ENCODE data around the gene MAP4K1.

MAP4K1 gene

GRCh38 chr19:38650172-38650775 is 32.5 kb upstream of the MAP4K1 start:
- TF ChIP-seq, protein P1, sequence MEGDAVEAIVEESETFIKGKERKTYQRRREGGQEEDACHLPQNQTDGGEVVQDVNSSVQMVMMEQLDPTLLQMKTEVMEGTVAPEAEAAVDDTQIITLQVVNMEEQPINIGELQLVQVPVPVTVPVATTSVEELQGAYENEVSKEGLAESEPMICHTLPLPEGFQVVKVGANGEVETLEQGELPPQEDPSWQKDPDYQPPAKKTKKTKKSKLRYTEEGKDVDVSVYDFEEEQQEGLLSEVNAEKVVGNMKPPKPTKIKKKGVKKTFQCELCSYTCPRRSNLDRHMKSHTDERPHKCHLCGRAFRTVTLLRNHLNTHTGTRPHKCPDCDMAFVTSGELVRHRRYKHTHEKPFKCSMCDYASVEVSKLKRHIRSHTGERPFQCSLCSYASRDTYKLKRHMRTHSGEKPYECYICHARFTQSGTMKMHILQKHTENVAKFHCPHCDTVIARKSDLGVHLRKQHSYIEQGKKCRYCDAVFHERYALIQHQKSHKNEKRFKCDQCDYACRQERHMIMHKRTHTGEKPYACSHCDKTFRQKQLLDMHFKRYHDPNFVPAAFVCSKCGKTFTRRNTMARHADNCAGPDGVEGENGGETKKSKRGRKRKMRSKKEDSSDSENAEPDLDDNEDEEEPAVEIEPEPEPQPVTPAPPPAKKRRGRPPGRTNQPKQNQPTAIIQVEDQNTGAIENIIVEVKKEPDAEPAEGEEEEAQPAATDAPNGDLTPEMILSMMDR (IDR thresholded peaks at IDR 0.05; ENCODE audit: low read depth, low read length): no peak
- peak overlapping the region; percentile 82 for H3K4me3 ChIP-seq (ENCODE audit: low read depth, low read length)

DNA sequence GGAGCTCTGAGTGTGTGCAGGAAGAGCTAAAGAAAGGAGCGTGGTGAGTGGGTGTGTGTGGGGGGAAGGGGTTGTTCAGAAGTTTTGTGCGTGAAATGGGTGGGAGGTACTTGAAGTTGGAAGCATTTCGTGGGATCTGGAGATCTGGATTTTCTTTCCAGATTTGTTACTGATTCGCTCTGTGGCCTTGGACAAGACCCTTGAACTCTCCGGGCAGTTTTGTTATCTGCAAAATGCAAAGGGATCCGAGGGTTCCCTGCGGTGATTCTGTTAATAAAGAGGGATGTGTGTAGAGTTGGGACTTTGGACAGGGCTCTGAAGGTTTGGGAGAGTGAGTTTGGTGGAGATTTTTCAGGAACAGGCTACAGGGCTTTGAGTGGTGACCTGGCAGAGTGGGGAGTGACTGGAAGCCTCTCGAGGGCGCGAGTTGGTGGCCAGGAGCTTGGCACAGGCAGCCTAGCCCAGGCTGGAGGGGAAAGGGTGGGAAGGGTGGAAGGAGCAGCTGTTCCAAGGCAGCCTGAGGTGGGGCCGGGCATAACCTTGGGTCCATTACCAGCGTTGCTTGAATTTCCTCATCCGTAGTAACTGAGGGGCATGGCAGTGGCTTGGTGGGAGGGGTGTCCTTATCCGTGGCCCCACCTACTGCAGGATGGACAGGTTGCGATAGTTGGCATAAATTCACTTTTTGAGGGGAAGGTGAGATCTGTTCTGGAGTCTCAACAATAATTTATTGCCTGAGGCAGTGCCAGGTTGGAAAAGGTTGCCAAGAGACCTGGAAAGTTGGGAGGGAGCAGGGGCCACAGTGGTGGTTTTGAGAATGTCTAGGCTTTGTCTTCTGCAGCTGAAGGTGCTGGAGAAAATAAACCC is 31.8 kb upstream of the MAP4K1 start:
- peak overlapping the region; percentile 82 for H3K4me3 ChIP-seq (ENCODE audit: low read depth, low read length)
- TF ChIP-seq, protein P1 (IDR thresholded peaks at IDR 0.05; ENCODE audit: low read depth, low read length): no peak

GRCh38 chr19:38648769-38649304 is 31.1 kb upstream of the MAP4K1 start:
- TF ChIP-seq, protein P1 (IDR thresholded peaks at IDR 0.05; ENCODE audit: low read depth, low read length): no peak

DNA sequence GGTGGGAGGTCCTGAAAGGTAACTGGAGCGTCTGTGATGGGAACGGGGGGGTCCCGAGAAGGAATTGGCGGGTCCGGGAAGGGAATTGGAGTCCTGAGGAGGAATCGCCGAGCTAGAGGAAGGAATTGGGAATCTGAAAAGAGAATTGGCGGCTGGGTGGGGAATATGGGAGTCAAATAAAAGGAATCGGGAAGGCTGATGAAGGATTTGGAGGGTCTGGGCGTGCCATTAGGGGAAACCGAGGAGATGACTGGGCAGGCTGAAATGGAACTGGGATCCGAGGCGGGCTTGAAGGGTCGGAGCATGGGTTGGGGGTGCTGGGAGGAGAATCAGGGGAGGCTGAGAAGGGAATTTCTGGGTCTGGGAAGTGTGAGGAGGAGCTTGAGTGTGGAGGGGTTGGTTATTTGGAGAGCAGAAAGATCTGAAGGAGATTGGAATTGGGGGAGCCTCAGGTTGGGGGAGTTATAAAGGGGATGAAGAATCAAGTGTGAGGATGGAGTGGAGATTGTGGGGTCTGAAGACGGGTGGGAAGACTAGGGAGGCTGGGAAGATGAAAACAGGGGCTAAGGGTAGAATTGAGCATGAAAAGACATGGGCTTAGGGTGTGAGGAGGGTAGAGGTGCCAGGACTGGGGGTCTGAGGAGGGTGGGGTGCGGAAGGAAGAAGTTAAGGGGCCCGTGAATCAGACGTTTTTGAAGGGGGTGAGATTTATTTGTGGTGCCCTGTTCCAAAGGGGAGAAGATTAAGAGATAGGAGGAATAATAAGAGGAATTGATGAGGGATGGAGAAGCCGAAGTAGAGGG is 30.4 kb upstream of the MAP4K1 start:
- H3K4me3 ChIP-seq (ENCODE audit: low read depth, low read length): peak overlapping the region; percentile 82
- TF ChIP-seq, protein P1 (IDR thresholded peaks at IDR 0.05; ENCODE audit: low read depth, low read length): no peak

More at GRCh38 chr19:38648769-38649304, 31.1 kb upstream of the MAP4K1 start:
- H3K4me3 ChIP-seq (ENCODE audit: low read depth, low read length): peak overlapping the region; percentile 82

DNA sequence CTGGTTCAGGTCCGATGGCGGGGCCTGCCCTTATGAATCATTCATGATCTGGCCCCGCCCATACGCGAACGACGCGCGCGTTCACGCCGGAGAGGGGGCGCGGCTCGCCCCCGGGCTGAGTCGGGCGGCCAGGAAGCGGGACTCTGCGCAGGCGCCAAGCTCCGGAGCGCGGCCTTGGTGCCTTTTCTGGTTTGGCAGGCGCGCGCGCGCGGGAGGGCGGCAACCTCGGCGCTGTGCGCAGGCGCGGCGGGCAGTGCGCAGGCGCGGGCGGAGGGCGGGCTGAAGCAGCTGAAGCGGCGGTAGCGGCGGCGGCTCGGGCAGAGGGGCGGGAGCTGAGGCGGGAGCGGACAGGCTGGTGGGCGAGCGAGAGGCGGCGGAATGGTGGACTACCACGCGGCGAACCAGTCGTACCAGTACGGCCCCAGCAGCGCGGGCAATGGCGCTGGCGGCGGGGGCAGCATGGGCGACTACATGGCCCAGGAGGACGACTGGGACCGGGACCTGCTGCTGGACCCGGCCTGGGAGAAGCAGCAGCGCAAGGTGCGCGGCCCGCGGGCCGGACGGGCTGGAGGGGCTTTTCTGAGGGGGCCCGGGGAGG is 29.7 kb upstream of the MAP4K1 start, which contains the start of gene ACTN4:
Gene ACTN4, plus strand, starts transcription at position 282 of the 598 bp plus-strand sequence. Its CDS starts 97 bp downstream, at position 379.
- peak within 1 kb of the TSS; percentile 82 for H3K4me3 ChIP-seq (ENCODE audit: low read depth, low read length)
- TF ChIP-seq, protein P1 (IDR thresholded peaks at IDR 0.05; ENCODE audit: low read depth, low read length): no peak

DNA sequence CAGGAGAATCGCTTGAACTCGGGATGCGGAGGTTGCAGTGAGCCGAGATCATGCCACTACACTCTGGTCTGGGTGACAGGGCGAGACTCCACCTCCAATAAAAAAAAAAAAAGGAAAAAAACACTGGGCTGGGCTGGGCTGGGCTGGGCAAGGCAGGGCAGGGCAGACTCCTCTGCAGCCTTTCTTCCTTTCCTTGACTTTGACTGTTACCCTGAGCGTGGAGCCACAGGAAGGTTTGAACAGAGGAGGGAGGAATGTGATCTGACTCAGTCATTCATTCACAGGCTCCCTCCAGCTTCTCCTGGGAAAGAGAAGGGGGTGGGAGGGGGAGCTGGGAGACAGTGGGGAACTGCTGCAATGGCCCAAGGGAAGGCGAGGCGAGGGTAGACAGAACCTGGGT is 27.0 kb upstream of the MAP4K1 start:
- TF ChIP-seq, protein P1 (IDR thresholded peaks at IDR 0.05; ENCODE audit: low read depth, low read length): no peak
- no peak overlapping the region for H3K4me3 ChIP-seq (ENCODE audit: low read depth, low read length)

Data from WI38 (cell line).